Osteocyte (in vitro differentiated cells): ENCODE results near the gene TTC33. TPM values are rescaled to one million over a fixed set of nuclear protein-coding genes. Genes with fewer than 3 reads are reported as not detected.

ENCODE experiments used
- DNase-seq: peaks from one replicate; pipeline ENCODE4 v3.0.0; 2021; ENCODE audit warnings: mixed read lengths; ENCODE audit not compliant: unreplicated experiment; ENCODE audit errors: extremely low spot score
- H3K27ac Mint-ChIP-seq: one replicate; pipeline ENCODE4 v1.8.0; 2021; ENCODE audit warnings: mild to moderate bottlenecking, mixed read lengths; ENCODE audit not compliant: unreplicated experiment
- H3K27me3 Mint-ChIP-seq: one replicate; pipeline ENCODE4 v1.8.0; 2021; ENCODE audit warnings: mixed read lengths; ENCODE audit not compliant: unreplicated experiment
- H3K36me3 Mint-ChIP-seq: one replicate; pipeline ENCODE4 v1.8.0; 2021; ENCODE audit warnings: mixed read lengths; ENCODE audit not compliant: unreplicated experiment
- H3K4me1 Mint-ChIP-seq: one replicate; pipeline ENCODE4 v1.8.0; 2021; ENCODE audit warnings: mixed read lengths; ENCODE audit not compliant: unreplicated experiment
- H3K4me3 Mint-ChIP-seq: one replicate; pipeline ENCODE4 v1.8.0; 2021; ENCODE audit warnings: mild to moderate bottlenecking, moderate library complexity, mixed read lengths; ENCODE audit not compliant: unreplicated experiment
- H3K9me3 Mint-ChIP-seq: one replicate; pipeline ENCODE4 v1.8.0; 2021; ENCODE audit warnings: mixed read lengths; ENCODE audit not compliant: unreplicated experiment
- CTCF ChIP-seq: fragments of 200-600 bp; sonication (generic); IDR thresholded peaks from 2 replicates; pipeline ENCODE4 v1.5.0; 2021; ENCODE audit warnings: antibody characterized with exemption, mild to moderate bottlenecking, moderate library complexity
- total RNA-seq: library from RNA; stranded (reverse); gene quantifications from 2 replicates; pipeline ENCODE4 v1.2.1, GENCODE V29; 2021

TTC33 gene
- total RNA-seq, 1 donor from 2014 or later: 18.1 TPM

- Mint-ChIP-seq H3K4me3 (no peak overlapping the region), H3K36me3 (no peaks in the 10 kb centered on the region), H3K9me3 (no peaks in the 10 kb centered on the region), H3K27ac (no peak overlapping the region), H3K27me3 (no peaks in the 10 kb centered on the region), H3K4me1 (peaks cover 42% of the 10 kb centered on the region)
- no peak for TF ChIP-seq CTCF
- no peak for DNase-seq
These were observed 198.3 kb downstream of the TTC33 start for GRCh38 chr5:40557501-40557900.

- Mint-ChIP-seq H3K27me3 (no peaks in the 10 kb centered on the region), H3K4me3 (no peak overlapping the region)
These were observed 198.9 kb downstream of the TTC33 start for GRCh38 chr5:40556811-40557210.

GRCh38 chr5:40555886-40556285, 199.9 kb downstream of the TTC33 start:
- TF ChIP-seq CTCF: no peak
- H3K27me3 Mint-ChIP-seq: no peaks in the 10 kb centered on the region
- H3K27ac Mint-ChIP-seq: no peak overlapping the region
- no peak for DNase-seq
- no peak overlapping the region for H3K4me3 Mint-ChIP-seq
- H3K9me3 Mint-ChIP-seq: no peaks in the 10 kb centered on the region
- H3K36me3 Mint-ChIP-seq: no peaks in the 10 kb centered on the region
- H3K4me1 Mint-ChIP-seq: peaks cover 57% of the 10 kb centered on the region

More at GRCh38 chr5:40556811-40557210, 198.9 kb downstream of the TTC33 start:
- Mint-ChIP-seq H3K4me1 (peaks cover 49% of the 10 kb centered on the region), H3K27ac (no peak overlapping the region), H3K36me3 (no peaks in the 10 kb centered on the region), H3K9me3 (no peaks in the 10 kb centered on the region)
- no peak for TF ChIP-seq CTCF
- no peak for DNase-seq

DNA sequence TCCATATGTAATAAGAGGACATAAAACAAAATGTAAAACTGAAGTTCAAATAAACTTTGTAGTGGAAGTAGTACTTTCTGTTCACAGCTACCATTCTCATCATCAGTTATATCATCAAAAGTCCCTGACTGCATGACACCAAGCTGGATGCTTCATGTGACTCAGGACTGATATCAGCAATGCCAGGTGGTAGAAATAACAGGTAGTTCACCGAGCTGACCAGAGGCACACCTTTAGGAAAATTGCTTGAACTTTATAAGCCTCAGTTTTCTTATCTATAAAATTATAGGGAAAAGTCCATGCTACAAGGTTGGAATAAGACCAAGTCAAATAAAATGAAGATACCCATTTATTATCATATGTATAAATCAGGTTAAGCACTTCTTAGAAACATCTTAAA, 200.9 kb downstream of the TTC33 start:
- H3K9me3 Mint-ChIP-seq: no peaks in the 10 kb centered on the region
- no peak overlapping the region for H3K4me3 Mint-ChIP-seq
- no peak for DNase-seq
- H3K27ac Mint-ChIP-seq: no peak overlapping the region
- no peaks in the 10 kb centered on the region for H3K27me3 Mint-ChIP-seq
- no peaks in the 10 kb centered on the region for H3K36me3 Mint-ChIP-seq
- H3K4me1 Mint-ChIP-seq: peaks cover 61% of the 10 kb centered on the region
- TF ChIP-seq CTCF: no peak

GRCh38 chr5:40554054-40554453, 201.7 kb downstream of the TTC33 start:
- DNase-seq: no peak
- no peak overlapping the region for H3K27ac Mint-ChIP-seq

More at GRCh38 chr5:40554054-40554453, 201.7 kb downstream of the TTC33 start:
- Mint-ChIP-seq H3K9me3 (no peaks in the 10 kb centered on the region), H3K27me3 (no peaks in the 10 kb centered on the region), H3K4me3 (no peak overlapping the region), H3K4me1 (peaks cover 60% of the 10 kb centered on the region), H3K36me3 (no peaks in the 10 kb centered on the region)
- no peak for TF ChIP-seq CTCF
